WTC11 (cell line): ENCODE results near the gene CCDC82. TPM values are rescaled to one million over a fixed set of nuclear protein-coding genes. Genes with fewer than 3 reads are reported as not detected.

Source experiments
- ATAC-seq: fragments of 200-7000 bp; cut with Tn5 transposase; 2 replicates; pipeline ENCODE4 v1.10.0; 2021; ENCODE audit warnings: mild to moderate bottlenecking, moderate library complexity
- CTCF ChIA-PET: fragments of 300-600 bp; sonication (Branson Sonifier 250); formaldehyde crosslinking; loops from one replicate; lab custom pipeline; 2021; ENCODE audit warnings: antibody characterized with exemption; lab: Charles Lee
- POLR2A ChIA-PET: fragments of 350-600 bp; sonication (Branson Sonifier 250); formaldehyde crosslinking; loops from one replicate; lab custom pipeline; 2021; ENCODE audit warnings: antibody characterized with exemption; lab: Charles Lee
- DNase-seq: peaks from one replicate; pipeline ENCODE4 v3.0.0; 2021; ENCODE audit warnings: low spot score
- H3K27ac Mint-ChIP-seq: 2 replicates; pipeline ENCODE4 v1.8.0; 2021; ENCODE audit warnings: mixed read lengths
- H3K27me3 Mint-ChIP-seq: 2 replicates; pipeline ENCODE4 v1.8.0; 2021; ENCODE audit warnings: low read depth, mild to moderate bottlenecking, moderate library complexity, mixed read lengths
- H3K36me3 Mint-ChIP-seq: 2 replicates; pipeline ENCODE4 v1.8.0; 2021; ENCODE audit warnings: mixed read lengths
- H3K4me1 Mint-ChIP-seq: 2 replicates; pipeline ENCODE4 v1.8.0; 2022; ENCODE audit warnings: mixed read lengths
- H3K4me3 Mint-ChIP-seq: 2 replicates; pipeline ENCODE4 v1.8.0; 2021; ENCODE audit warnings: mild to moderate bottlenecking, moderate library complexity, mixed read lengths
- H3K9me3 Mint-ChIP-seq: 2 replicates; pipeline ENCODE4 v1.8.0; 2021; ENCODE audit warnings: mixed read lengths
- ATF1 ChIP-seq: sonication (generic); formaldehyde crosslinking; IDR thresholded peaks from 2 replicates; pipeline ENCODE4 v1.8.1; 2023; ENCODE audit warnings: mild to moderate bottlenecking, moderate library complexity, missing genetic modification reagents
- CREB1 ChIP-seq: sonication (generic); formaldehyde crosslinking; IDR thresholded peaks from 2 replicates; pipeline ENCODE4 v1.8.0; 2023; ENCODE audit warnings: mild to moderate bottlenecking, missing genetic modification reagents
- E2F1 ChIP-seq: sonication (generic); formaldehyde crosslinking; IDR thresholded peaks from 2 replicates; pipeline ENCODE4 v1.8.0; 2022; ENCODE audit warnings: mild to moderate bottlenecking, missing genetic modification reagents
- FOXJ3 ChIP-seq: sonication (generic); formaldehyde crosslinking; IDR thresholded peaks from 2 replicates; pipeline ENCODE4 v1.9.0; 2021; ENCODE audit warnings: missing genetic modification reagents, mild to moderate bottlenecking, borderline replicate concordance
- GABPB1 ChIP-seq: sonication (generic); formaldehyde crosslinking; IDR thresholded peaks from 2 replicates; pipeline ENCODE4 v1.8.1; 2023; ENCODE audit warnings: mild to moderate bottlenecking, missing genetic modification reagents
- GRHL2 ChIP-seq: fragments of 250-450 bp; sonication (Bioruptor Pico); IDR thresholded peaks from 2 replicates; pipeline ENCODE4 v1.8.0; 2022; ENCODE audit warnings: mild to moderate bottlenecking, moderate library complexity; ENCODE audit not compliant: insufficient replicate concordance, severe bottlenecking
- HMGA2 ChIP-seq: fragments of 250-450 bp; sonication (Bioruptor Pico); IDR thresholded peaks from 2 replicates; pipeline ENCODE4 v1.4.0; 2021; ENCODE audit warnings: mild to moderate bottlenecking, moderate library complexity
- NFE2L1 ChIP-seq: sonication (generic); formaldehyde crosslinking; IDR thresholded peaks from 2 replicates; pipeline ENCODE4 v1.8.1; 2023; ENCODE audit warnings: missing genetic modification reagents
- NR1H2 ChIP-seq: sonication (generic); formaldehyde crosslinking; IDR thresholded peaks from 2 replicates; pipeline ENCODE4 v1.9.0; 2021; ENCODE audit warnings: mild to moderate bottlenecking, moderate library complexity, missing genetic modification reagents
- NR2C2 ChIP-seq: sonication (generic); formaldehyde crosslinking; IDR thresholded peaks from 2 replicates; pipeline ENCODE4 v1.8.0; 2022; ENCODE audit warnings: mild to moderate bottlenecking, missing genetic modification reagents
- RELA ChIP-seq: sonication (generic); formaldehyde crosslinking; IDR thresholded peaks from 2 replicates; pipeline ENCODE4 v1.8.1; 2022; ENCODE audit warnings: missing genetic modification reagents, mild to moderate bottlenecking, borderline replicate concordance
- SP1 ChIP-seq: sonication (generic); formaldehyde crosslinking; conservative IDR thresholded peaks from 2 replicates; pipeline ENCODE4 v1.8.1; 2022; ENCODE audit warnings: missing genetic modification reagents
- TCF7 ChIP-seq: sonication (generic); formaldehyde crosslinking; IDR thresholded peaks from 2 replicates; pipeline ENCODE4 v1.8.0; 2022; ENCODE audit warnings: mild to moderate bottlenecking, low read depth, missing genetic modification reagents, moderate library complexity
- TP53 ChIP-seq: sonication (generic); formaldehyde crosslinking; IDR thresholded peaks from 2 replicates; pipeline ENCODE4 v1.8.1; 2023; ENCODE audit warnings: mild to moderate bottlenecking, missing genetic modification reagents
- USF2 ChIP-seq: sonication (generic); formaldehyde crosslinking; IDR thresholded peaks from 2 replicates; pipeline ENCODE4 v1.8.1; 2023; ENCODE audit warnings: mild to moderate bottlenecking, missing genetic modification reagents, moderate library complexity
- ZNF219 ChIP-seq: sonication (generic); formaldehyde crosslinking; IDR thresholded peaks from 2 replicates; pipeline ENCODE4 v1.8.0; 2023; ENCODE audit warnings: missing genetic modification reagents, mild to moderate bottlenecking, borderline replicate concordance
- ZNF232 ChIP-seq: sonication (generic); formaldehyde crosslinking; IDR thresholded peaks from 2 replicates; pipeline ENCODE4 v1.8.0; 2022; ENCODE audit warnings: mild to moderate bottlenecking, missing genetic modification reagents
- ZNF263 ChIP-seq: sonication (generic); formaldehyde crosslinking; IDR thresholded peaks from 2 replicates; pipeline ENCODE4 v1.8.1; 2022; ENCODE audit warnings: low read depth, mild to moderate bottlenecking, moderate library complexity, missing genetic modification reagents
- ZNF317 ChIP-seq: sonication (generic); formaldehyde crosslinking; IDR thresholded peaks from 2 replicates; pipeline ENCODE4 v1.8.1; 2023; ENCODE audit warnings: low read depth, mild to moderate bottlenecking, moderate library complexity, missing genetic modification reagents, borderline replicate concordance
- ZNF423 ChIP-seq: fragments of 250-450 bp; sonication (Bioruptor Pico); IDR thresholded peaks from 2 replicates; pipeline ENCODE4 v2.1.2; 2022; ENCODE audit warnings: mild to moderate bottlenecking, moderate library complexity
- total RNA-seq: library from RNA; stranded (reverse); gene quantifications from 3 replicates; pipeline ENCODE4 v1.2.3, GENCODE V29; 2021
- TF ChIP-seq, protein P1 (sequence below): sonication (generic); formaldehyde crosslinking; IDR thresholded peaks from 2 replicates; pipeline ENCODE4 v1.8.1; 2023; ENCODE audit warnings: mild to moderate bottlenecking, missing genetic modification reagents
- TF ChIP-seq, protein P2 (sequence below): sonication (generic); formaldehyde crosslinking; IDR thresholded peaks from 2 replicates; pipeline ENCODE4 v1.8.1; 2023; ENCODE audit warnings: mild to moderate bottlenecking, missing genetic modification reagents, moderate library complexity

Gene CCDC82
- total RNA-seq, 1 experiment from 2014 or later = 16.3 TPM

DNA sequence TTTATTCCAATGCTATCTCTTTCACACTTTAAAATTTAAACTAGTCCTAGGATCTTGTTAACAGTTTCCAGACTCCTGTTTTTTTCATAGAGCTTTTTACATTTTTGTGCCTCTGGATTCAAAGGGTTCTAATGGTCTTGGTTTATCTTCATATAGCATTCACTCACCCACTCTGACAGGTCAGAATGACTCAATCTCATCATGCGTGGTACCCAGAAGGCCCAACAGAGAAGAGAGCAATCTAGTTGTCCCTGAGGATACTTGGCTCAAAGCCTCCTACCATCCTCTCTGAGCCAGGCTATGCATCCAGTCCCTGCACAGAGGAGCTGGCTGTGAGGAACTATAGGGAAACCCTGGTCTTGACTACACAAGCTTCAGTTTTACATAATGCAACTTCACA lies 74.2 kb downstream of the CCDC82 start:
- Mint-ChIP-seq H3K27me3 (no peaks in the 10 kb centered on the region), H3K9me3 (no peaks in the 10 kb centered on the region), H3K4me1 (peaks cover 63% of the 10 kb centered on the region), H3K27ac (no peak overlapping the region), H3K36me3 (no peaks in the 10 kb centered on the region), H3K4me3 (no peak overlapping the region)
- CTCF ChIA-PET = interaction anchor here (1.4 to 5.7 kb wide), 2 partner anchors 27 to 79 kb away, joined by 3 to 33 read pairs; partner anchors contain the start of gene MAML2
- ATAC-seq (no peak), DNase-seq (no peak)
- POLR2A ChIA-PET = no interaction called here
- TF ChIP-seq HMGA2 (CRISPR knock-in tag) (no peak), NFE2L1 (CRISPR knock-in tag) (no peak), GRHL2 (CRISPR knock-in tag) (no peak), NR2C2 (CRISPR knock-in tag) (no peak)
- TF ChIP-seq, all 79 proteins: peak for 0

DNA sequence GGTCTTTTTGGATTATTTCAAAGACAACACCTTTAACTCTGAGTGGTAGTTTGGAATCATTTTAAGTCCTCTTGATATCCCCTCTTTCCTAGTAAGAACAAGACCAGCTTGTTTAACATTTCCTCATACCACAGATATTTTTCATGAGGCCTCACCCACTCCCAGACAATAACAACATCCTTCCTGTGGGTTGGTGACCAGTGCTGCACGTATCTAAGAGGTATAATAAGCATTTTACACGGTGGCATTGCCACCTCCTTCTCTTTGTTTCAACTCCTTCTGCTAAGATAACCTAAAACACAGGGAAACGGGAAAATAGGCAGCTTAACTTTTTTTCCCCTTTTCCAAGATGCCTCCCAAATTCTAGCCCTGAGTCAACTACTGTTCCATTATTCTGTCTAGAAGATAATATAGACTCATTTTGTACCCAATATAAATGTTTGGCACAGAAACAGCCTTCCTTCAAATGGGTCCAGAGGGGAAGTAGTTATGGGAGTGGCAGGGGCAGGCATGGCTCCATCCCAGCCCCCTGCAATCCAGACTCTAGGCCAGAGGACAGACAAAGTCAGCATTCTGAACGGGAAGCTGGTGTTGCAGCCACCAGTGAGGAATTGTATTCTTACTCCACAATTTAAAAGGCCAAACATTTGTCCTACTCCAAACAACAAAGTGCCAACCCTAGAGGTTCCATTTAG lies 75.2 kb downstream of the CCDC82 start:
- H3K27ac Mint-ChIP-seq = peak overlapping the region; percentile 77; the same call in 1 of the 2 replicates
- ATAC-seq = no peak
- H3K4me1 Mint-ChIP-seq = peaks cover 65% of the 10 kb centered on the region
- H3K9me3 Mint-ChIP-seq = no peaks in the 10 kb centered on the region
- H3K4me3 Mint-ChIP-seq = no peak overlapping the region
- CTCF ChIA-PET = interaction anchor here (0.6 to 5.7 kb wide), 3 partner anchors 28 to 130 kb away, joined by 3 to 33 read pairs (median 4); partner anchors contain the start of gene MAML2
- DNase-seq = no peak
- POLR2A ChIA-PET = no interaction called here
- no peaks in the 10 kb centered on the region for H3K27me3 Mint-ChIP-seq
- TF ChIP-seq RELA = no peak
- no peak for TF ChIP-seq ZNF317
- no peak for TF ChIP-seq SP1
- no peak for TF ChIP-seq ZNF263 (CRISPR knock-in tag)
- TF ChIP-seq TP53 (CRISPR knock-in tag) = no peak
- no peak for TF ChIP-seq NR1H2 (CRISPR knock-in tag)
- no peak for TF ChIP-seq E2F1 (CRISPR knock-in tag)
- TF ChIP-seq HMGA2 (CRISPR knock-in tag) = no peak
- TF ChIP-seq ZNF423 (CRISPR knock-in tag) = no peak
- TF ChIP-seq TCF7 (CRISPR knock-in tag) = no peak
- no peaks in the 10 kb centered on the region for H3K36me3 Mint-ChIP-seq

DNA sequence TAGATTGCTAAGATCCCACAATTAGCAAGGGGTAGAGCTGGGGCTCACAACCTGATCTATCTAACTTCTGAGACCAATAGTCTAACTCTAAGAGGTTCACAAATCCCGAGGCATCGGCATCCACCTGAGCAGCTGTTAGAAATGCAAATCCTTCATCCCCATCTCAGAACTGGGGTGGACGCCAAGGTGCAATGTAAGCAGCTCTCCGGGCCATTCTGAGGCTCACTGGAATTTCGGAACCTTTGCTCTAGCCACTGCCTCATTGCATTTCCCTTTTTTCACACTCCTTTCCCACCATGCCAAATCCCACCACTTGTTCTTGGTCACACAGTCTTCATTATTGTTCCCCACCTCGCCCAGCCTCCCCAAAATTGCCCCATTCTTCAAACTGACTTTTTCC lies 76.5 kb downstream of the CCDC82 start:
- ChIA-PET POLR2A (no interaction called here), CTCF (interaction anchor here (0.5 to 5.7 kb wide), 3 partner anchors 27 to 58 kb away, joined by 3 to 33 read pairs (median 3); partner anchors contain the start of gene MAML2)
- TF ChIP-seq USF2 (CRISPR knock-in tag) = no peak
- TF ChIP-seq GABPB1 = no peak
- no peak for TF ChIP-seq ZNF232
- no peak for TF ChIP-seq FOXJ3
- TF ChIP-seq ATF1 (CRISPR knock-in tag) = no peak
- TF ChIP-seq ZNF423 (CRISPR knock-in tag) = no peak
- no peak for TF ChIP-seq CREB1 (CRISPR knock-in tag)
- TF ChIP-seq, protein P1, sequence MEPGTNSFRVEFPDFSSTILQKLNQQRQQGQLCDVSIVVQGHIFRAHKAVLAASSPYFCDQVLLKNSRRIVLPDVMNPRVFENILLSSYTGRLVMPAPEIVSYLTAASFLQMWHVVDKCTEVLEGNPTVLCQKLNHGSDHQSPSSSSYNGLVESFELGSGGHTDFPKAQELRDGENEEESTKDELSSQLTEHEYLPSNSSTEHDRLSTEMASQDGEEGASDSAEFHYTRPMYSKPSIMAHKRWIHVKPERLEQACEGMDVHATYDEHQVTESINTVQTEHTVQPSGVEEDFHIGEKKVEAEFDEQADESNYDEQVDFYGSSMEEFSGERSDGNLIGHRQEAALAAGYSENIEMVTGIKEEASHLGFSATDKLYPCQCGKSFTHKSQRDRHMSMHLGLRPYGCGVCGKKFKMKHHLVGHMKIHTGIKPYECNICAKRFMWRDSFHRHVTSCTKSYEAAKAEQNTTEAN = no peak
- TF ChIP-seq, protein P2, sequence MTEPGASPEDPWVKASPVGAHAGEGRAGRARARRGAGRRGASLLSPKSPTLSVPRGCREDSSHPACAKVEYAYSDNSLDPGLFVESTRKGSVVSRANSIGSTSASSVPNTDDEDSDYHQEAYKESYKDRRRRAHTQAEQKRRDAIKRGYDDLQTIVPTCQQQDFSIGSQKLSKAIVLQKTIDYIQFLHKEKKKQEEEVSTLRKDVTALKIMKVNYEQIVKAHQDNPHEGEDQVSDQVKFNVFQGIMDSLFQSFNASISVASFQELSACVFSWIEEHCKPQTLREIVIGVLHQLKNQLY = no peak
- TF ChIP-seq ZNF219 (CRISPR knock-in tag) = no peak
- Mint-ChIP-seq H3K4me3 (no peak overlapping the region), H3K27me3 (no peaks in the 10 kb centered on the region), H3K9me3 (no peaks in the 10 kb centered on the region), H3K36me3 (no peaks in the 10 kb centered on the region), H3K27ac (no peak overlapping the region), H3K4me1 (peaks cover 68% of the 10 kb centered on the region)
- DNase-seq (no peak), ATAC-seq (peak; percentile 65)
